Measurements from ENCODE around the gene TNRC18.
A peak's percentile ranks its signal among the peaks of the same experiment; 100 is the strongest.

TNRC18 gene

GRCh38 chr7:5425507-5426225, 2.0 kb upstream of the TNRC18 start:
- DNase-seq = peak; percentile 90

- DNase-seq = peak; percentile 85
These were observed 1.3 kb upstream of the TNRC18 start for GRCh38 chr7:5424749-5425506.

- peak; percentile 99 for DNase-seq
These were observed 528 bp upstream of the TNRC18 start for GRCh38 chr7:5423976-5424748.

GRCh38 chr7:5422396-5423305, 983 bp downstream of the TNRC18 start:
- DNase-seq = peak; percentile 81

GRCh38 chr7:5421714-5422395, 1.8 kb downstream of the TNRC18 start:
- peak; percentile 76 for DNase-seq

GRCh38 chr7:5420881-5421713, 2.5 kb downstream of the TNRC18 start:
- peak; percentile 61 for DNase-seq

- DNase-seq = peak; percentile 65
These were observed 3.4 kb downstream of the TNRC18 start for GRCh38 chr7:5420067-5420880.

GRCh38 chr7:5419539-5420066, 4.0 kb downstream of the TNRC18 start:
- peak; percentile 58 for DNase-seq

GRCh38 chr7:5418285-5418582, 5.4 kb downstream of the TNRC18 start:
- DNase-seq = no peak

- no peak for DNase-seq
These were observed 6.2 kb downstream of the TNRC18 start for GRCh38 chr7:5417106-5418071.

GRCh38 chr7:5414916-5415315, 8.7 kb downstream of the TNRC18 start:
- DNase-seq = no peak

- DNase-seq = no peak
These were observed 10.2 kb downstream of the TNRC18 start for GRCh38 chr7:5413449-5413786.

GRCh38 chr7:5408777-5409176, 14.9 kb downstream of the TNRC18 start:
- no peak for DNase-seq

- DNase-seq = no peak
These were observed 16.4 kb downstream of the TNRC18 start for GRCh38 chr7:5406957-5407945.

- no peak for DNase-seq
These were observed 19.2 kb downstream of the TNRC18 start for GRCh38 chr7:5404421-5404826.

GRCh38 chr7:5403442-5403841, 20.2 kb downstream of the TNRC18 start:
- DNase-seq = no peak

- DNase-seq = no peak
These were observed 25.9 kb downstream of the TNRC18 start for GRCh38 chr7:5397736-5398135.

Measured in right forelimb (tissue), 1 donor.